Sigmoid colon (tissue), 7 donors: ENCODE results near the gene CR2. TPM values are rescaled to one million over a fixed set of nuclear protein-coding genes. Genes with fewer than 3 reads are reported as not detected.

Experiments used
- DNase-seq: peaks from one replicate; pipeline ENCODE4 v3.0.0-alpha.2; 2019
- H3K27ac ChIP-seq, 4 donors: fragments of 200-600 bp; sonication (generic); one replicate each; pipeline ENCODE4 v1.5.1; 2016 to 2019; ENCODE audit warnings: mild to moderate bottlenecking in 1 of 4
- H3K27me3 ChIP-seq, 3 donors: fragments of 200-600 bp; sonication (generic); one replicate each; pipeline ENCODE4 v1.5.1; 2019; ENCODE audit warnings: mild to moderate bottlenecking in 1 of 3
- H3K36me3 ChIP-seq, 4 donors: fragments of 200-600 bp; sonication (generic); one replicate each; pipeline ENCODE4 v1.5.1; 2016 to 2019
- H3K4me1 ChIP-seq, 4 donors: fragments of 200-600 bp; sonication (generic); one replicate each; pipeline ENCODE4 v1.5.1; 2017 to 2019
- H3K4me3 ChIP-seq, 4 donors: fragments of 200-600 bp; sonication (generic); one replicate each; pipeline ENCODE4 v1.5.1; 2017 to 2019; ENCODE audit warnings: mild to moderate bottlenecking in 2 of 4, moderate library complexity in 1 of 4
- H3K9me3 ChIP-seq, 4 donors: fragments of 200-600 bp in 3 of 4; sonication (generic) in 3 of 4; one replicate each; pipeline versions ENCODE4 v1.5.1 to v1.6.1; 2013 to 2019
- CTCF ChIP-seq, 4 experiments: fragments of 450-650 bp in 3 of 4; fragments of 200-600 bp in 1 of 4; IDR thresholded peaks; one replicate each; pipeline ENCODE4 v1.5.1; 2016 to 2019; ENCODE audit warnings: antibody characterized with exemption in 4 of 4, mild to moderate bottlenecking in 3 of 4, moderate library complexity in 2 of 4
- EP300 ChIP-seq, 4 donors: sonication (generic); formaldehyde crosslinking; IDR thresholded peaks; one replicate each; pipeline ENCODE4 v1.6.1; 2017; ENCODE audit warnings: antibody characterized with exemption in 4 of 4
- POLR2A ChIP-seq, 2 donors: fragments of 450-650 bp; IDR thresholded peaks; one replicate each; pipeline ENCODE4 v1.6.1; 2016; ENCODE audit warnings: antibody characterized with exemption in 2 of 2, mild to moderate bottlenecking in 2 of 2, moderate library complexity in 2 of 2
- POLR2AphosphoS5 ChIP-seq, 4 donors: sonication (generic); formaldehyde crosslinking; IDR thresholded peaks; one replicate each; pipeline ENCODE4 v1.6.1; 2017; ENCODE audit warnings: antibody characterized with exemption in 4 of 4
- WGBS, 2 donors: extraction: QIAGEN DNeasy Blood & Tissue Kit; methylation state at CpG; one replicate each; pipeline ENCODE4 v1.1.7; 2013; 5-methylcytosine and 5-hydroxymethylcytosine counted together
- intact Hi-C: fragments of 100-400 bp; cut with DNase I; formaldehyde crosslinking; loops from one replicate; pipeline ENCODE4 v1.15.1; 2023
- polyA plus RNA-seq, 3 donors: library from polyadenylated mRNA; stranded (reverse); fragments of 200-250 nt; gene quantifications; one replicate each; pipeline ENCODE4 v1.2.3, GENCODE V29; 2013
- total RNA-seq, 4 donors: library from RNA; depleted of rRNA; stranded (reverse); fragments of >200 nt; gene quantifications; one replicate each; pipeline ENCODE4 v1.1.0, GENCODE V29; 2016
- donor health status: healthy with polysubstance abuse.
- donor health status: Bipolar disorder and iron deficiency.
- donor health status: healthy.

Gene CR2
- total and polyA plus RNA-seq, 7 donors = 0.23 to 50.7 (median 0.60) TPM; not detected in 4

- Histone ChIP-seq H3K4me1 (no peaks in the 10 kb centered on the region), H3K27ac (no peak overlapping the region), H3K4me3 (no peak overlapping the region), H3K36me3 (no peaks in the 10 kb centered on the region), H3K27me3 (no peaks in the 10 kb centered on the region), H3K9me3 (no peaks in the 10 kb centered on the region)
- 86 to 88% methylated on average over 2 of the region's 2 CpGs for WGBS, 2 donors
- TF ChIP-seq EP300 (IDR thresholded peaks at IDR 0.05) (no peak), POLR2AphosphoS5 (IDR thresholded peaks at IDR 0.05) (no peak), POLR2A (IDR thresholded peaks at IDR 0.05) (no peak), CTCF (IDR thresholded peaks at IDR 0.05) (no peak)
- DNase-seq = no peak
- intact Hi-C loops = no loop called here
Observed at GRCh38 chr1:207412845-207413244, 41.3 kb upstream of the CR2 start.

DNA sequence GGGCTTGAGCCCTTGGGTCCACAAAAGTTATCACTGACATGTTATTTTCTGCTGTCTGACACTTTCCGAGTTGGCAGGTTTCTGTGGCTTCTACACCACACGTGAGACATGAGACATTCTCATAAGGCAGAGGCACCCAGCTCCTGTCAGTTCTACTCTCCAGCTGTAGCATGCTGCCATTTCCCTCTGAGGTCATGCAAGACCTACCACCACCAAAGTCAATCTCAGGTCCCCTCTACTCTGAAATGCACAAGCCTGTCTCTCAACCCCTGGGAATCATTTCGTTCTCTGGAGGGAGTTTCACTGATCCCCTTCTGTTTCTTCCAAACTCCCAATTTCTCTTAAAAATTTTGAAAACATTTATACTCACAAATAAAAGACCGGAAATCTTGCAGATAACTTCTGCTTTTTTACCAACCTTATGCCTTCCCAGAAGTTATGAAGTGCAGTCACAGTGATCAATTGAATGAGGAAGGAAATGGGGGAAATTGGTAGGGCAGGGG is 39.5 kb upstream of the CR2 start:
- peaks cover 0 to 2% (median 0%) of the 10 kb centered on the region in 4 donors for H3K9me3 ChIP-seq
- TF ChIP-seq POLR2A (IDR thresholded peaks at IDR 0.05) (no peak), CTCF (IDR thresholded peaks at IDR 0.05) (no peak), POLR2AphosphoS5 (IDR thresholded peaks at IDR 0.05) (no peak), EP300 (IDR thresholded peaks at IDR 0.05) (no peak)
- H3K27ac ChIP-seq = no peak overlapping the region
- intact Hi-C loops = no loop called here
- H3K36me3 ChIP-seq = no peaks in the 10 kb centered on the region
- 45 to 79% methylated on average over 4 of the region's 4 CpGs for WGBS, 2 donors
- no peak overlapping the region for H3K4me3 ChIP-seq
- no peak for DNase-seq
- no peaks in the 10 kb centered on the region for H3K4me1 ChIP-seq
- no peaks in the 10 kb centered on the region for H3K27me3 ChIP-seq

DNA sequence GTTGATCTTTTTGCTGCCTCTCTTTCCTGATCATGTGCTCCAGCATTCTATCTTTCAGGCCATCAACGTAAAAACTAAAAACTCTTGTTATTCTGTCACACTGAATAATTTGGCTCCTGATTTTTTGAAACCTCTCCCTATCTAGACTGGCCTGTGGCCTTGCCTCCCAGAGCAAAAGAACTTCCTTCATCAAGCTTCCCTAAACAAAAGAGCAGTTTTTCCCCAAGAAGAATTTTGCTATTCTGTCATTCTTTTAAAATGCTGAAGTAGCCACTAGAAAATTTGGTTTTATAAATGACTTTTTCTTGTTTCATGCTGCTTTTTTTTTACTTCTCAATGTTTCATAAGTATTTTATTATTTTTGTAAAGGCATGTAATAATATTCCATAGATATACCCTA is 37.1 kb upstream of the CR2 start:
- Histone ChIP-seq H3K27me3 (no peaks in the 10 kb centered on the region), H3K4me1 (no peaks in the 10 kb centered on the region), H3K9me3 (peaks cover 0 to 2% (median 0%) of the 10 kb centered on the region in 4 donors), H3K27ac (no peak overlapping the region), H3K36me3 (no peaks in the 10 kb centered on the region), H3K4me3 (no peak overlapping the region)
- DNase-seq = no peak
- TF ChIP-seq POLR2AphosphoS5 (IDR thresholded peaks at IDR 0.05) = no peak
- no peak for TF ChIP-seq POLR2A (IDR thresholded peaks at IDR 0.05)
- intact Hi-C loops = no loop called here
- WGBS, 2 donors = 84 to 87% methylated on average over 1 of the region's 1 CpG

- Histone ChIP-seq H3K36me3 (no peaks in the 10 kb centered on the region), H3K4me1 (no peaks in the 10 kb centered on the region), H3K9me3 (peaks cover 0 to 2% (median 0%) of the 10 kb centered on the region in 4 donors), H3K27me3 (peaks cover 0 to 2% (median 0%) of the 10 kb centered on the region in 3 donors), H3K27ac (no peak overlapping the region), H3K4me3 (no peak overlapping the region)
- TF ChIP-seq POLR2AphosphoS5 (IDR thresholded peaks at IDR 0.05) = no peak
- no peak for TF ChIP-seq CTCF (IDR thresholded peaks at IDR 0.05)
- TF ChIP-seq POLR2A (IDR thresholded peaks at IDR 0.05) = no peak
- TF ChIP-seq EP300 (IDR thresholded peaks at IDR 0.05) = no peak
- DNase-seq = no peak
- 66 to 91% methylated on average over 1 of the region's 1 CpG for WGBS, 2 donors
- intact Hi-C loops = no loop called here
Observed at GRCh38 chr1:207418351-207418750, 35.8 kb upstream of the CR2 start.

- no peak for DNase-seq
- H3K9me3 ChIP-seq = peaks cover 0 to 2% (median 0%) of the 10 kb centered on the region in 4 donors
- no peak overlapping the region for H3K4me3 ChIP-seq
- TF ChIP-seq POLR2A (IDR thresholded peaks at IDR 0.05) (no peak), EP300 (IDR thresholded peaks at IDR 0.05) (no peak)
- H3K4me1 ChIP-seq = no peaks in the 10 kb centered on the region
- intact Hi-C loops = no loop called here
- H3K27me3 ChIP-seq = peaks cover 0 to 9% (median 0%) of the 10 kb centered on the region in 3 donors
- H3K27ac ChIP-seq = no peak overlapping the region
- H3K36me3 ChIP-seq = no peaks in the 10 kb centered on the region
- 89 to 93% methylated on average over 1 of the region's 1 CpG for WGBS, 2 donors
Observed at GRCh38 chr1:207420109-207420508, 34.0 kb upstream of the CR2 start.

- WGBS, 2 donors = 83 to 90% methylated on average over 9 of the region's 9 CpGs
- H3K27ac ChIP-seq = no peak overlapping the region
- H3K27me3 ChIP-seq = peaks cover 0 to 9% (median 0%) of the 10 kb centered on the region in 3 donors
- no peaks in the 10 kb centered on the region for H3K4me1 ChIP-seq
- no peak for DNase-seq
- TF ChIP-seq POLR2A (IDR thresholded peaks at IDR 0.05) = no peak
- no peaks in the 10 kb centered on the region for H3K36me3 ChIP-seq
- intact Hi-C loops = no loop called here
- H3K9me3 ChIP-seq = peaks cover 0 to 2% (median 0%) of the 10 kb centered on the region in 4 donors
- no peak overlapping the region for H3K4me3 ChIP-seq
Observed at GRCh38 chr1:207421078-207421477, 33.0 kb upstream of the CR2 start.
